ENCODE measurements around the gene MGAT2.

DNA sequence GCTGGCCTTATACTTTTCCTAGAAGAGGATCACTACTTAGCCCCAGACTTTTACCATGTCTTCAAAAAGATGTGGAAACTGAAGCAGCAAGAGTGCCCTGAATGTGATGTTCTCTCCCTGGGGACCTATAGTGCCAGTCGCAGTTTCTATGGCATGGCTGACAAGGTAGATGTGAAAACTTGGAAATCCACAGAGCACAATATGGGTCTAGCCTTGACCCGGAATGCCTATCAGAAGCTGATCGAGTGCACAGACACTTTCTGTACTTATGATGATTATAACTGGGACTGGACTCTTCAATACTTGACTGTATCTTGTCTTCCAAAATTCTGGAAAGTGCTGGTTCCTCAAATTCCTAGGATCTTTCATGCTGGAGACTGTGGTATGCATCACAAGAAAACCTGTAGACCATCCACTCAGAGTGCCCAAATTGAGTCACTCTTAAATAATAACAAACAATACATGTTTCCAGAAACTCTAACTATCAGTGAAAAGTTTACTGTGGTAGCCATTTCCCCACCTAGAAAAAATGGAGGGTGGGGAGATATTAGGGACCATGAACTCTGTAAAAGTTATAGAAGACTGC lies 1.5 kb downstream of the MGAT2 start:
- TF ChIP-seq, protein P1, sequence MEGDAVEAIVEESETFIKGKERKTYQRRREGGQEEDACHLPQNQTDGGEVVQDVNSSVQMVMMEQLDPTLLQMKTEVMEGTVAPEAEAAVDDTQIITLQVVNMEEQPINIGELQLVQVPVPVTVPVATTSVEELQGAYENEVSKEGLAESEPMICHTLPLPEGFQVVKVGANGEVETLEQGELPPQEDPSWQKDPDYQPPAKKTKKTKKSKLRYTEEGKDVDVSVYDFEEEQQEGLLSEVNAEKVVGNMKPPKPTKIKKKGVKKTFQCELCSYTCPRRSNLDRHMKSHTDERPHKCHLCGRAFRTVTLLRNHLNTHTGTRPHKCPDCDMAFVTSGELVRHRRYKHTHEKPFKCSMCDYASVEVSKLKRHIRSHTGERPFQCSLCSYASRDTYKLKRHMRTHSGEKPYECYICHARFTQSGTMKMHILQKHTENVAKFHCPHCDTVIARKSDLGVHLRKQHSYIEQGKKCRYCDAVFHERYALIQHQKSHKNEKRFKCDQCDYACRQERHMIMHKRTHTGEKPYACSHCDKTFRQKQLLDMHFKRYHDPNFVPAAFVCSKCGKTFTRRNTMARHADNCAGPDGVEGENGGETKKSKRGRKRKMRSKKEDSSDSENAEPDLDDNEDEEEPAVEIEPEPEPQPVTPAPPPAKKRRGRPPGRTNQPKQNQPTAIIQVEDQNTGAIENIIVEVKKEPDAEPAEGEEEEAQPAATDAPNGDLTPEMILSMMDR (IDR thresholded peaks at IDR 0.05) = no peak
- no peak for TF ChIP-seq POLR2AphosphoS5 (IDR thresholded peaks at IDR 0.05)

All from prostate gland (tissue), 2 donors.